Epithelial cell of proximal tubule (primary cell): ENCODE data around the gene LRRC18. TPM values are rescaled to one million over a fixed set of nuclear protein-coding genes. Genes with fewer than 3 reads are reported as not detected.

Experiments
- DNase-seq: peaks from one replicate; pipeline ENCODE4 v3.0.0-alpha.2; 2011; ENCODE audit warnings: low read depth
- H3K4me3 ChIP-seq: 2 replicates; pipeline ENCODE4 v1.5.1; 2011; ENCODE audit warnings: low read depth, mild to moderate bottlenecking, low read length
- CTCF ChIP-seq: conservative IDR thresholded peaks from 2 replicates; pipeline ENCODE4 v1.5.1; 2012; ENCODE audit warnings: low read depth, mild to moderate bottlenecking, low read length
- total RNA-seq: library from RNA; depleted of rRNA; stranded (reverse); fragments of >200 nt; gene quantifications from 2 replicates; pipeline ENCODE4 v1.2.3, GENCODE V29; 2015

Gene LRRC18
- total RNA-seq, 1 donor from 2014 or later, result not detected

DNA sequence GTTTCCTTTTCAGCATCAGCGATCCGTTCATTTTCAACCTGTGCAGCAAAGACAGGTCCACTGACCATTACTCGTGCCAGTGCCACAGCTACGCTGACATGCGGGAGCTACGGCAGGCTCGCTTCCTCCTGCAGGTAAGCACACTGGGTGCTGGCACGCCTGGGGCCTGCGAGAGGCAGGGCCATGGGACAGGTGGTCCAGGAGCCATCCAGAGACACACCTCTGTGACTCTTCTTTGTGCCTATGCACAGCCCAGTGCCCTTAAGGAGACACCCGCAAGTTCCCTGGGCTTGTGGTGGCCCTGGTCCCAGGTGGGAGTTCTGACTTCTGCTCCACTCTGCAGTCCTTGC is 42.2 kb downstream of the LRRC18 start:
- DNase-seq, result no peak
- H3K4me3 ChIP-seq, result no peak overlapping the region
- no peak for TF ChIP-seq CTCF

DNA sequence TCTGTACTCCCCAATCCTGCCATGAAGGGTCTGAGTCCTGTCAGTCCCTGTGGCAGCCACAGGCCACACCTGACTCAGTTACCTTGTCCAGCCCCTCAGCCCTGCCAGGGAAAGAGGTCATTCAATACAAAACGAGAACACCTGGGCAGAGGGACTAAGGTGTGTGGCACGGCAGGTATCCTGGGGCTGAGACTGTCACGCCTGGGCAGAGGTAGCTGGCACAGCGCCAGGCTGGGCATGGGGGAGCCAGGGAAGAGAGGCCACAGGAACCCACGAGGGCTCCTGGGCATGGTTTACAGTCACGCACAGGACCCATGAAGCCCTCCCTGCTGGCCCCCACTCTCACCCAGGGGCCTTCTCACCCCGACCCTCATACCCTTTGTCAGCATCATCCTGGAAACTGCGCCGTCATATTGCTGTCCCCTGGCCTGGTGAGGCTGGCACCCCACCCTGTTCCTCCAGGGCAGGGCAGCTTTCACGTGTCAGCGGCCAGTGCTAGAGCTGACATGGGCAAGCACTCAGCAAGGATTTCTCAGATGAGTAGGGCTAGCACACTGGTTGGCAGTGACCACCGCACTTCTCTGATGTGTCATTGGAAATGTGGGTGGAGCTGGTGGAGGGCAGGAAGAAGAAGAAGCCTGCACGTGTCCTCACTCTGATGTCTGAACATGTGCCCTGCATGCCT is 42.7 kb downstream of the LRRC18 start:
- no peak for DNase-seq
- H3K4me3 ChIP-seq, result no peak overlapping the region
- no peak for TF ChIP-seq CTCF

GRCh38 chr10:48895803-48896195 is 43.8 kb downstream of the LRRC18 start:
- no peak for DNase-seq
- TF ChIP-seq CTCF, result no peak
- H3K4me3 ChIP-seq, result no peak overlapping the region

- no peak overlapping the region for H3K4me3 ChIP-seq
- DNase-seq, result no peak
- no peak for TF ChIP-seq CTCF
These were observed 44.5 kb downstream of the LRRC18 start for GRCh38 chr10:48894911-48895802.

DNA sequence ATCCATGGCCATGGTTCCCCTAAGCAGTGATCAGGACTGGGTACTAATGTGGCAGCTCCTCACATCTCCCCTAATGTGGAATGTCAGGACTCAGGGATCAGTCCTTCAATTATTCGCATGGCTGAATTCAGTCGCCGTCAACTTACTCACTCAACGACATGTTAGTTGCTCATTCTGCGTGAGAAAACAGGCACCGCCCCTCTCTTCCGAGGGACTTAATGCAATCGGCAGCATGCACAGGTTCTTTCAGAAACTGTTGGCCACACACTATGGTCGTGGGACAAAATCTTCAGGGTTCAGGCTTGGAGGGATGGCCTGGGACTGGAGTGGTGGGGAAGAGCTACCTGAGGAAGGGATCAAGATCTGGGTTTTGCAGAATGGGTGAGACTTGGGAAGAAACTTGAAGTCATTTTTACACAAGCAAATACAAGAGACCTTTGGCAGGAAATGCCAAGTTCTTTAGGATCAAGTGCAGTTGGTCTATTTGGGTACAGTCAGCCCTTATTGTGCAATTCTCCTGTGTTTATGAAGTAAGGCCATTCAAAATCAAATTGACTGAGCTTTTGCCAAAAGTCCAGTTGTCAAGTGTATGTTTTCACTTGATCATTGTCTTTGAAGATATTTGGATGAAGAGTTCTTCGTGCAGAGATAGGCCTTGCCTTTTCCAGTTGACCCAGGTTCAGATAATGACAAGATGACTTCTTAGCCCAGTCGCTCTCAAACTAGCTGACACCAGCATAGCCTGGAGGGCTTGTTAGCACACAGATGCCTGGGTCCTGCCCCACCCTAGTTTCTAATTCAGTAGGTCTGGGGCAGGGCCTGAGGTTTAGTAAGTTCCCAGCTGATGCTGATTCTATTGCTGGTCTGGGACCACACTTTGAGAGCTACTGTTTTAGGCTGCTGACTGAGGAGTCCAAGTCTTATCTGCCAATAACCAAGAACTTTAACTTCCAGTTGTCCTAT is 48.5 kb downstream of the LRRC18 start:
- TF ChIP-seq CTCF, result no peak
- DNase-seq, result no peak
- H3K4me3 ChIP-seq, result no peak overlapping the region

DNA sequence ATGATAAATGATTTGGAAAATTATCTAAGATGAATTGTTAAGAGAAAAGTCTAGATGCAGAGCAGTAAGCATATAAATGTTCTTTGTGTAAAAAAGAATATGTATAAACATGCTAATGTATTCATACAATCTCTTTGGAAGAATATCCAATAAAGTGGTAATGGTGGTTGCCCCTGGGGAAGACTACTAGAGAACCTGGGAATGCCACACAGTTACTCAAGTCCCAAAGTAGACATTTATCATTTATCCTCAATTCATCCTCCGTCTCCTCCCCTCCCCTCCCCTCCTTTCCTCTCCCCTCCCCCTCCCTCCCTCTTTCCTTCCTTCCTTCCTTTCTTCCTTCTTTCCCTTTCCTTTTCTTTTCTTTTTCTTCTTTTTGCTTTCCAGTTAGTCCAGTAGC is 51.7 kb downstream of the LRRC18 start:
- TF ChIP-seq CTCF, result no peak
- no peak overlapping the region for H3K4me3 ChIP-seq
- DNase-seq, result no peak
